ENCODE results near the gene SLC5A2.
A peak's percentile ranks its signal among the peaks of the same experiment; 100 is the strongest.
"Not testable (repeated sequence)": the region's sequence is repeated elsewhere in the genome, so short reads cannot be mapped to it uniquely, and the experiment has no call there.

SLC5A2 gene

DNA sequence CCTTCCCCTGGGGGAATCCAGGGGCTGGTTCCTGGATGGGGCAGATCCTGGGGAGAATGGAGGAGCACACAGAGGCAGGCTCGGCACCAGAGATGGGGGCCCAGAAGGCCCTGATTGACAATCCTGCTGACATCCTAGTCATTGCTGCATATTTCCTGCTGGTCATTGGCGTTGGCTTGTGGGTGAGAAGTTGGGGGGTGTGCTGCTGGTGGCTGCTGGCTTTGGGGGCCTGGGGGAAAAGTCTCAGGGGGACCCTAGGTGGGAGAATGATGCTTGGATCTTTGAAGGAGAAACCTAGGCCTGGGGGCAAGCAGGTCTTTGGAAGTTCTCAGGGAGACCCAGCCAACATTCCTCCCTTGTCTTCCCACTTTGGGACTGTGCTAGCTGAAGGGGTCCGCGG lies at the start of gene SLC5A2:
Gene SLC5A2, plus strand, starts transcription at position 43 of the 400 bp plus-strand sequence. Its CDS starts 14 bp downstream, at position 57.
- no peak for DNase-seq

- DNase-seq: no peak
Observed at GRCh38 chr16:31435341-31436220, 47.3 kb upstream of the SLC5A2 start.

- no peak for DNase-seq
Observed at GRCh38 chr16:31436221-31437045, 46.5 kb upstream of the SLC5A2 start.

- DNase-seq: no peak
Observed at GRCh38 chr16:31438414-31438813, 44.5 kb upstream of the SLC5A2 start.

- not testable (repeated sequence) for DNase-seq
Observed at GRCh38 chr16:31439023-31439422, 43.9 kb upstream of the SLC5A2 start.

GRCh38 chr16:31439519-31439918 lies 43.4 kb upstream of the SLC5A2 start:
- DNase-seq: no peak

GRCh38 chr16:31440516-31441184 lies 42.3 kb upstream of the SLC5A2 start:
- DNase-seq: no peak

DNA sequence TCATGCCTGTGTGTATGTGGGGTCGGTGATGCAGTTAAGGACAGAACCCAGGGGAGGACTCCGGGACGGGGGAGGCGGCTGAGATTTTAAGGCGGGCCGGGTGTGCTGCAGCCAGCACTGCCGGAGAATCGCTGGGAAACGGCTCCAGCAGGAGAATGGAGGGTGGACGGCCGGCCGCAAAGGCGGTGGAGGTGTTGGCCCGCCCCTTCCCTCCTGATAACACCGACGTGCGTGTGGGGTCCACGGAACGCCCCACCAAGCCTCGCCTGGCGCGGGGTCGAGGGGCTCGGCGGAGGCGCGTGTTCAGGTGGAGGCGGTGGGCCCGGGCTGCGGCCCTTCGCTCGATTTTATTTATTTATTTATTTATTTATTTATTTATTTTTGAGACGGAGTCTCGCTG lies 41.0 kb upstream of the SLC5A2 start:
- no peak for DNase-seq

GRCh38 chr16:31445931-31446330 lies 37.0 kb upstream of the SLC5A2 start:
- not testable (repeated sequence) for DNase-seq

GRCh38 chr16:31451201-31451600 lies 31.7 kb upstream of the SLC5A2 start:
- no peak for DNase-seq

GRCh38 chr16:31451681-31452351 lies 31.1 kb upstream of the SLC5A2 start:
- DNase-seq: peak; percentile 15

GRCh38 chr16:31452631-31453106 lies 30.3 kb upstream of the SLC5A2 start:
- DNase-seq: no peak

DNA sequence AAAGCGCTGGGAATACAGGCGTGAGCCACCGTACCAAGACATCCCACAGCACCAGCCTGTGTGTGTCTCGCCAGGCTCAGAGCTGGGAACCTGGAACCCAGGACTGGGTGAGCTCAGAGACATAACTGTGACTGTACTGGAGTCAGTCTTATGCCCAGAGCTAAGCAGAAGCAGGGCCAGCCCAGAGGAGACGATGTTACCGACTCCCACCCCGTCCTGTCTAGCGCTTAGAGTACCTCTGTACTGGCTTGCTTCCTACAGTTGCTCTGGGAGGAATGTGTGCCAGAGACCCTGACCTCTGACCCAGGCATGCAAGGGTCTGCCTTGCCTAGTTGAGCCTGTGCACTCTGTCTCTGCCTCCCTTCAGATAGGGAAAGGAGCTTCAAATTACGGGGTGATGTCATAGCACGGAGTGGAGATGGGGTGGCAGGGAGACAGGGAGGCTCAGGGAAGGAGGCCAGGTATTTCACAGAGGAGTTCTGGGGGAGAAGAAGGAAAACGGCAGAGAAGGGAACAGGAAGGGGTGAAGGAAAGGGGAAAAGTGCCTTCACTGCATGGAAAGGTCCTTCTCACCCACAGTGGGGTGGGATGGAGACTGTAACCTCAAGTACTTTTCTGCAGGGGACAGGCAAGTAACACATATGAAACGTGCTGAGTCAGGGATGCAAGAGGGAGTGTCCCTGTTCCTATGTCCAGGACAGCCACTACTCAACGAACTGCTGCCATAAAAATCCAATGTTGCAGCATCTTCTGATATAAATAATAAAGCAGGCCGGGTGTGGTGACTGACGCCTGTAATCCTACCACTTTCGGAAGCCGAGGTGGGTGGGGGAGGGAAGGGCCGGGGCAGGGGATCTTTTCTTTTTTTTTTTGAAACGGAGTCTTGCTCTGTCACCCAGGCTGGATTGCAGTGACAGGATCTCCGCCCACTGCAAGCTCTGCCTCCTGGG lies 29.4 kb upstream of the SLC5A2 start:
- DNase-seq: peak; percentile 21

- no peak for DNase-seq
Observed at GRCh38 chr16:31455601-31456314, 27.2 kb upstream of the SLC5A2 start.

GRCh38 chr16:31456988-31457360 lies 25.9 kb upstream of the SLC5A2 start:
- DNase-seq: no peak

- peak; percentile 28 for DNase-seq
Observed at GRCh38 chr16:31458073-31458843, 24.7 kb upstream of the SLC5A2 start.

- peak; percentile 96 for DNase-seq
Observed at GRCh38 chr16:31458844-31459686, 23.9 kb upstream of the SLC5A2 start, which contains the start of gene ARMC5. ARMC5 (plus strand) TSS chr16:31459501; CDS start chr16:31459525, 24 bp downstream.

- peak; percentile 97 for DNase-seq
Observed at GRCh38 chr16:31459687-31460581, 23.0 kb upstream of the SLC5A2 start.

Measured in NCI-H2029 (cell line).